OCI-M2 (cell line): ENCODE results near the gene C2orf76.
"Not testable (repeated sequence)": the region's sequence is repeated elsewhere in the genome, so short reads cannot be mapped to it uniquely, and the experiment has no call there.

Experiments
- DNase-seq: peaks from one replicate; lab custom pipeline; 2025; ENCODE audit not compliant: unreplicated experiment; lab: John Stamatoyannopoulos, UW

Gene C2orf76

GRCh38 chr2:119301413-119301812 is 65.2 kb downstream of the C2orf76 start:
- no peak for DNase-seq

- no peak for DNase-seq
These were observed 70.8 kb downstream of the C2orf76 start for GRCh38 chr2:119295688-119296375.

- DNase-seq = no peak
These were observed 72.0 kb downstream of the C2orf76 start for GRCh38 chr2:119294671-119295070.

GRCh38 chr2:119293900-119294299 is 72.7 kb downstream of the C2orf76 start:
- no peak for DNase-seq

GRCh38 chr2:119293254-119293653 is 73.4 kb downstream of the C2orf76 start:
- DNase-seq = no peak

GRCh38 chr2:119292226-119292625 is 74.4 kb downstream of the C2orf76 start:
- no peak for DNase-seq

GRCh38 chr2:119291588-119292167 is 75.0 kb downstream of the C2orf76 start:
- DNase-seq = no peak

GRCh38 chr2:119290859-119291587 is 75.6 kb downstream of the C2orf76 start:
- DNase-seq = no peak

- DNase-seq = no peak
These were observed 77.0 kb downstream of the C2orf76 start for GRCh38 chr2:119289642-119290041.

- DNase-seq = no peak
These were observed 77.5 kb downstream of the C2orf76 start for GRCh38 chr2:119289093-119289492.

GRCh38 chr2:119288576-119288975 is 78.1 kb downstream of the C2orf76 start:
- no peak for DNase-seq

GRCh38 chr2:119286661-119287060 is 80.0 kb downstream of the C2orf76 start:
- no peak for DNase-seq

- DNase-seq = no peak
These were observed 82.7 kb downstream of the C2orf76 start for GRCh38 chr2:119283873-119284331.

GRCh38 chr2:119282996-119283511 is 83.6 kb downstream of the C2orf76 start:
- no peak for DNase-seq

- no peak for DNase-seq
These were observed 84.3 kb downstream of the C2orf76 start for GRCh38 chr2:119282146-119282995.

GRCh38 chr2:119280680-119281079 is 86.0 kb downstream of the C2orf76 start:
- no peak for DNase-seq

- no peak for DNase-seq
These were observed 87.0 kb downstream of the C2orf76 start for GRCh38 chr2:119279666-119280065.

GRCh38 chr2:119278946-119279345 is 87.7 kb downstream of the C2orf76 start:
- no peak for DNase-seq

GRCh38 chr2:119278385-119278784 is 88.2 kb downstream of the C2orf76 start:
- DNase-seq = not testable (repeated sequence)

GRCh38 chr2:119276864-119277263 is 89.8 kb downstream of the C2orf76 start:
- DNase-seq = no peak

GRCh38 chr2:119267604-119268003 is 99.0 kb downstream of the C2orf76 start:
- DNase-seq = no peak
